Breast epithelium (tissue), 3 donors: ENCODE measurements around the gene DCAF17.

Source experiments
- POLR2A ChIP-seq: fragments of 450-650 bp; IDR thresholded peaks from one replicate; pipeline ENCODE4 v1.6.1; 2016; ENCODE audit warnings: antibody characterized with exemption, mild to moderate bottlenecking, moderate library complexity
- POLR2AphosphoS5 ChIP-seq, 3 donors: sonication (generic); formaldehyde crosslinking; IDR thresholded peaks; one replicate each; pipeline ENCODE4 v1.6.1; 2017; ENCODE audit warnings: antibody characterized with exemption in 3 of 3
- TF ChIP-seq, protein P1 (sequence below), 3 donors: fragments of 450-650 bp; IDR thresholded peaks; one replicate each; pipeline ENCODE4 v1.5.1; 2016 to 2017; ENCODE audit warnings: antibody characterized with exemption in 3 of 3, mild to moderate bottlenecking in 3 of 3, moderate library complexity in 3 of 3

DNA sequence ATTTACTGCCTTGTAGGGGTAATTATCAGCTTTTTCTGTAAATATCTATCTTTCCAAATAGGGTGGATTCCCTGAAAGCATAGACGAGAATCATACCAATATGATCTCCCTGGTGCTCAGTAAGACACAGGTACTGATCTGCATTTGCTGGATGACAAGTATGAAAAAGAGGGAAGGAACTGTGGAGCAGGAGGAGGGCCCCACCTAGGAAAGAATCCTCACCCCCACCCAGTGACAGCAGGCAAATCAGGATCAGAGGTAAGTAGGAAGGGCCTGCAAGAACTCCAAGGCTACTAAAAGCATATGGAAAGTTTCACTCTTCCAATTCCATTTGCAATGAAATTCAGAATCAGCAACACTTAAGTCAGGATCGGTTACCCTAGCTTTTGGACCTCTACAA, 42.5 kb upstream of the DCAF17 start:
- TF ChIP-seq POLR2A: no peak
- TF ChIP-seq, protein P1, sequence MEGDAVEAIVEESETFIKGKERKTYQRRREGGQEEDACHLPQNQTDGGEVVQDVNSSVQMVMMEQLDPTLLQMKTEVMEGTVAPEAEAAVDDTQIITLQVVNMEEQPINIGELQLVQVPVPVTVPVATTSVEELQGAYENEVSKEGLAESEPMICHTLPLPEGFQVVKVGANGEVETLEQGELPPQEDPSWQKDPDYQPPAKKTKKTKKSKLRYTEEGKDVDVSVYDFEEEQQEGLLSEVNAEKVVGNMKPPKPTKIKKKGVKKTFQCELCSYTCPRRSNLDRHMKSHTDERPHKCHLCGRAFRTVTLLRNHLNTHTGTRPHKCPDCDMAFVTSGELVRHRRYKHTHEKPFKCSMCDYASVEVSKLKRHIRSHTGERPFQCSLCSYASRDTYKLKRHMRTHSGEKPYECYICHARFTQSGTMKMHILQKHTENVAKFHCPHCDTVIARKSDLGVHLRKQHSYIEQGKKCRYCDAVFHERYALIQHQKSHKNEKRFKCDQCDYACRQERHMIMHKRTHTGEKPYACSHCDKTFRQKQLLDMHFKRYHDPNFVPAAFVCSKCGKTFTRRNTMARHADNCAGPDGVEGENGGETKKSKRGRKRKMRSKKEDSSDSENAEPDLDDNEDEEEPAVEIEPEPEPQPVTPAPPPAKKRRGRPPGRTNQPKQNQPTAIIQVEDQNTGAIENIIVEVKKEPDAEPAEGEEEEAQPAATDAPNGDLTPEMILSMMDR (IDR thresholded peaks at IDR 0.05): no peak
- TF ChIP-seq POLR2AphosphoS5 (IDR thresholded peaks at IDR 0.05): no peak
